K562 (cell line): ENCODE measurements around the gene PTGES3L. TPM values are rescaled to one million over a fixed set of nuclear protein-coding genes. Genes with fewer than 3 reads are reported as not detected.
A peak's percentile ranks its signal among the peaks of the same experiment; 100 is the strongest.

Experiments used
- ASH1L ChIP-seq: fragments of 450-650 bp; IDR thresholded peaks from 2 replicates; pipeline ENCODE4 v1.6.1; 2018; ENCODE audit warnings: borderline replicate concordance, mild to moderate bottlenecking, low read depth; ENCODE audit not compliant: partially characterized antibody
- CBX3 ChIP-seq, 2 experiments: IDR thresholded peaks; 1 replicate in 1 of 2; 2 replicates in 1 of 2; pipeline ENCODE4 v1.6.1; 2012; ENCODE audit warnings: inconsistent platforms in 2 of 2, low read length in 2 of 2, borderline replicate concordance in 1 of 2, control low read depth in 1 of 2
- HEY1 ChIP-seq: fragments of 250-450 bp; sonication (Bioruptor Pico); IDR thresholded peaks from 2 replicates; pipeline ENCODE4 v1.5.0; 2020; ENCODE audit warnings: mild to moderate bottlenecking, moderate library complexity, borderline replicate concordance
- RAD21 ChIP-seq, 2 experiments: fragments of 250-450 bp in 1 of 2; fragments of 450-650 bp in 1 of 2; sonication (Bioruptor Pico) in 1 of 2; formaldehyde crosslinking in 1 of 2; IDR thresholded peaks in 1 of 2; conservative IDR thresholded peaks in 1 of 2; 2 replicates each; pipeline versions ENCODE4 v1.4.0 to v1.8.0; 2020 to 2022; ENCODE audit warnings: mild to moderate bottlenecking in 2 of 2, moderate library complexity in 1 of 2
- ZNF316 ChIP-seq: fragments of 450-650 bp; IDR thresholded peaks from 2 replicates; pipeline ENCODE4 v1.6.1; 2016
- polyA plus RNA-seq, 8 experiments: library from polyadenylated mRNA; depleted of rRNA in 4 of 8; stranded (reverse) in 5 of 8; unstranded in 3 of 8; fragments of >200 nt; fragmentation: Nextera tagmentation in 2 of 8; fragmentation: Illumina TruSeq in 1 of 8; extraction: Ambion mirVana in 2 of 8; extraction: Trizol in 1 of 8; gene quantifications; 2 replicates each; pipeline versions ENCODE4 v1.2.1 to v1.2.3, GENCODE V29; 2011 to 2014; ENCODE audit warnings: inconsistent platforms in 1 of 8, missing spikeins in 1 of 8
- total RNA-seq, 7 experiments: library from RNA; depleted of rRNA in 6 of 7; stranded (reverse); fragments of >200 nt in 6 of 7; fragmentation: Illumina TruSeq in 2 of 7; extraction: Trizol in 2 of 7; gene quantifications; 2 replicates each; pipeline versions ENCODE4 v1.2.1 to v1.2.3, GENCODE V29; 2011 to 2021; ENCODE audit warnings: low replicate concordance in 1 of 7
- TF ChIP-seq, protein P1 (sequence below): fragments of 450-650 bp; IDR thresholded peaks from 2 replicates; pipeline ENCODE4 v1.6.1; 2016; ENCODE audit warnings: mild to moderate bottlenecking, moderate library complexity
- TF ChIP-seq, protein P2 (sequence below), 2 experiments: fragments of 150-350 bp in 1 of 2; IDR thresholded peaks; 2 replicates each; pipeline ENCODE4 v1.6.1; 2012 to 2016; ENCODE audit warnings: low read depth in 2 of 2, low read length in 2 of 2, mild to moderate bottlenecking in 1 of 2, moderate library complexity in 1 of 2
- TF ChIP-seq, protein P3 (sequence below), 3 experiments: IDR thresholded peaks in 2 of 3; conservative IDR thresholded peaks in 1 of 3; 2 replicates each; pipeline ENCODE4 v1.5.1; 2011 to 2012; ENCODE audit warnings: low read length in 3 of 3, mild to moderate bottlenecking in 3 of 3, control low read depth in 2 of 3, improper control_type of control experiment in 1 of 3, inconsistent platforms in 1 of 3, low read depth in 1 of 3, mixed read lengths in 1 of 3, moderate library complexity in 1 of 3; ENCODE audit not compliant: insufficient read depth in 2 of 3

PTGES3L gene
- total and polyA plus RNA-seq, 9 of the 15 experiments (the other 6 are each of a cell fraction or from before 2014, with no cell fraction given) = 6.0 to 16.0 (median 9.6) TPM

DNA sequence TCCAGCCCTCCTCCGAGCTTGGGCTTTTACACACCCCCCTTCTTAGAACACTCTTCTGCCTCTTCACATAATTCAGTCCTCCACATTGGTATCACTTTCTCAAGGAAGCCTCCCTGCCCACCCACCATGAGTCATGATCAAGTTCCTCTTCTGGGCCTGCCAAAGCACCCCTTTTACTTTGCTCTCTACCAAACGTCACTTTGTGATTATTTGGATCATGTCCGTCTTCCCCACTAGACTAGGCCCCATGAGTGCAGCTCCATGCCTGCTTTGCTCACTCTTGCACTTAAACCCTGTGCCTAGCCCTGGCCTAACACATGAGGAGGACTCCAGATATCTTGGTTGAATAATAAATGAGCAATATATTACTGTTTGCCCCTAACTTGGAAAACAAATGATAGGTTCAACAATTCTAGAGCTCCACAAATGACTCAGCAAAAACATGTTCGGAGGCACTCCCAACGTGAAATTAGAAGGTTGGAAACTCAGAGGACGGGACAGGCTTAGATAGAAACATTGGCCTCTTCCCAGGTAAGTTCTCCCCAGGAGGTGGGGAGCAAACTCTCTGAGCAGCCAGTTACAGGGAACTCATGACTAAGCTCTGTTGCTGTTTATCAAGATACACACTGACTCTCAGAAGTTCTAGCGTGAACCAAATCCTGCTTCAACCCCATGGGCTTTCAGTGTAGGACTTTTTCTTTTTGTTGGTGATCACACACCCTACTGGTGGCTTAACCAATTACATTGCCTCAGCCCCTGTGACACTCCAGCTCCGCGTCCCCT is 51.0 kb downstream of the PTGES3L start (continued):
- TF ChIP-seq, protein P1, sequence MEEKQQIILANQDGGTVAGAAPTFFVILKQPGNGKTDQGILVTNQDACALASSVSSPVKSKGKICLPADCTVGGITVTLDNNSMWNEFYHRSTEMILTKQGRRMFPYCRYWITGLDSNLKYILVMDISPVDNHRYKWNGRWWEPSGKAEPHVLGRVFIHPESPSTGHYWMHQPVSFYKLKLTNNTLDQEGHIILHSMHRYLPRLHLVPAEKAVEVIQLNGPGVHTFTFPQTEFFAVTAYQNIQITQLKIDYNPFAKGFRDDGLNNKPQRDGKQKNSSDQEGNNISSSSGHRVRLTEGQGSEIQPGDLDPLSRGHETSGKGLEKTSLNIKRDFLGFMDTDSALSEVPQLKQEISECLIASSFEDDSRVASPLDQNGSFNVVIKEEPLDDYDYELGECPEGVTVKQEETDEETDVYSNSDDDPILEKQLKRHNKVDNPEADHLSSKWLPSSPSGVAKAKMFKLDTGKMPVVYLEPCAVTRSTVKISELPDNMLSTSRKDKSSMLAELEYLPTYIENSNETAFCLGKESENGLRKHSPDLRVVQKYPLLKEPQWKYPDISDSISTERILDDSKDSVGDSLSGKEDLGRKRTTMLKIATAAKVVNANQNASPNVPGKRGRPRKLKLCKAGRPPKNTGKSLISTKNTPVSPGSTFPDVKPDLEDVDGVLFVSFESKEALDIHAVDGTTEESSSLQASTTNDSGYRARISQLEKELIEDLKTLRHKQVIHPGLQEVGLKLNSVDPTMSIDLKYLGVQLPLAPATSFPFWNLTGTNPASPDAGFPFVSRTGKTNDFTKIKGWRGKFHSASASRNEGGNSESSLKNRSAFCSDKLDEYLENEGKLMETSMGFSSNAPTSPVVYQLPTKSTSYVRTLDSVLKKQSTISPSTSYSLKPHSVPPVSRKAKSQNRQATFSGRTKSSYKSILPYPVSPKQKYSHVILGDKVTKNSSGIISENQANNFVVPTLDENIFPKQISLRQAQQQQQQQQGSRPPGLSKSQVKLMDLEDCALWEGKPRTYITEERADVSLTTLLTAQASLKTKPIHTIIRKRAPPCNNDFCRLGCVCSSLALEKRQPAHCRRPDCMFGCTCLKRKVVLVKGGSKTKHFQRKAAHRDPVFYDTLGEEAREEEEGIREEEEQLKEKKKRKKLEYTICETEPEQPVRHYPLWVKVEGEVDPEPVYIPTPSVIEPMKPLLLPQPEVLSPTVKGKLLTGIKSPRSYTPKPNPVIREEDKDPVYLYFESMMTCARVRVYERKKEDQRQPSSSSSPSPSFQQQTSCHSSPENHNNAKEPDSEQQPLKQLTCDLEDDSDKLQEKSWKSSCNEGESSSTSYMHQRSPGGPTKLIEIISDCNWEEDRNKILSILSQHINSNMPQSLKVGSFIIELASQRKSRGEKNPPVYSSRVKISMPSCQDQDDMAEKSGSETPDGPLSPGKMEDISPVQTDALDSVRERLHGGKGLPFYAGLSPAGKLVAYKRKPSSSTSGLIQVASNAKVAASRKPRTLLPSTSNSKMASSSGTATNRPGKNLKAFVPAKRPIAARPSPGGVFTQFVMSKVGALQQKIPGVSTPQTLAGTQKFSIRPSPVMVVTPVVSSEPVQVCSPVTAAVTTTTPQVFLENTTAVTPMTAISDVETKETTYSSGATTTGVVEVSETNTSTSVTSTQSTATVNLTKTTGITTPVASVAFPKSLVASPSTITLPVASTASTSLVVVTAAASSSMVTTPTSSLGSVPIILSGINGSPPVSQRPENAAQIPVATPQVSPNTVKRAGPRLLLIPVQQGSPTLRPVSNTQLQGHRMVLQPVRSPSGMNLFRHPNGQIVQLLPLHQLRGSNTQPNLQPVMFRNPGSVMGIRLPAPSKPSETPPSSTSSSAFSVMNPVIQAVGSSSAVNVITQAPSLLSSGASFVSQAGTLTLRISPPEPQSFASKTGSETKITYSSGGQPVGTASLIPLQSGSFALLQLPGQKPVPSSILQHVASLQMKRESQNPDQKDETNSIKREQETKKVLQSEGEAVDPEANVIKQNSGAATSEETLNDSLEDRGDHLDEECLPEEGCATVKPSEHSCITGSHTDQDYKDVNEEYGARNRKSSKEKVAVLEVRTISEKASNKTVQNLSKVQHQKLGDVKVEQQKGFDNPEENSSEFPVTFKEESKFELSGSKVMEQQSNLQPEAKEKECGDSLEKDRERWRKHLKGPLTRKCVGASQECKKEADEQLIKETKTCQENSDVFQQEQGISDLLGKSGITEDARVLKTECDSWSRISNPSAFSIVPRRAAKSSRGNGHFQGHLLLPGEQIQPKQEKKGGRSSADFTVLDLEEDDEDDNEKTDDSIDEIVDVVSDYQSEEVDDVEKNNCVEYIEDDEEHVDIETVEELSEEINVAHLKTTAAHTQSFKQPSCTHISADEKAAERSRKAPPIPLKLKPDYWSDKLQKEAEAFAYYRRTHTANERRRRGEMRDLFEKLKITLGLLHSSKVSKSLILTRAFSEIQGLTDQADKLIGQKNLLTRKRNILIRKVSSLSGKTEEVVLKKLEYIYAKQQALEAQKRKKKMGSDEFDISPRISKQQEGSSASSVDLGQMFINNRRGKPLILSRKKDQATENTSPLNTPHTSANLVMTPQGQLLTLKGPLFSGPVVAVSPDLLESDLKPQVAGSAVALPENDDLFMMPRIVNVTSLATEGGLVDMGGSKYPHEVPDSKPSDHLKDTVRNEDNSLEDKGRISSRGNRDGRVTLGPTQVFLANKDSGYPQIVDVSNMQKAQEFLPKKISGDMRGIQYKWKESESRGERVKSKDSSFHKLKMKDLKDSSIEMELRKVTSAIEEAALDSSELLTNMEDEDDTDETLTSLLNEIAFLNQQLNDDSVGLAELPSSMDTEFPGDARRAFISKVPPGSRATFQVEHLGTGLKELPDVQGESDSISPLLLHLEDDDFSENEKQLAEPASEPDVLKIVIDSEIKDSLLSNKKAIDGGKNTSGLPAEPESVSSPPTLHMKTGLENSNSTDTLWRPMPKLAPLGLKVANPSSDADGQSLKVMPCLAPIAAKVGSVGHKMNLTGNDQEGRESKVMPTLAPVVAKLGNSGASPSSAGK = peak; percentile 62; the same call in 1 of the 2 replicates
- TF ChIP-seq CBX3 (IDR thresholded peaks at IDR 0.05; ENCODE audit: borderline replicate concordance in 1 of 2, low read length in 2 of 2) (peak in 1 of 2 experiments; percentile 60; a peak in 1 of 3 replicates), RAD21 (CRISPR knock-in tag; conservative IDR thresholded peaks at IDR 0.05 in 1 of 2, IDR thresholded peaks at IDR 0.05 in 1 of 2) (peak; percentile 75 to 84), ASH1L (peak; percentile 18), HEY1 (CRISPR knock-in tag) (no peak), ZNF316 (peak; percentile 97)
- TF ChIP-seq, protein P2, sequence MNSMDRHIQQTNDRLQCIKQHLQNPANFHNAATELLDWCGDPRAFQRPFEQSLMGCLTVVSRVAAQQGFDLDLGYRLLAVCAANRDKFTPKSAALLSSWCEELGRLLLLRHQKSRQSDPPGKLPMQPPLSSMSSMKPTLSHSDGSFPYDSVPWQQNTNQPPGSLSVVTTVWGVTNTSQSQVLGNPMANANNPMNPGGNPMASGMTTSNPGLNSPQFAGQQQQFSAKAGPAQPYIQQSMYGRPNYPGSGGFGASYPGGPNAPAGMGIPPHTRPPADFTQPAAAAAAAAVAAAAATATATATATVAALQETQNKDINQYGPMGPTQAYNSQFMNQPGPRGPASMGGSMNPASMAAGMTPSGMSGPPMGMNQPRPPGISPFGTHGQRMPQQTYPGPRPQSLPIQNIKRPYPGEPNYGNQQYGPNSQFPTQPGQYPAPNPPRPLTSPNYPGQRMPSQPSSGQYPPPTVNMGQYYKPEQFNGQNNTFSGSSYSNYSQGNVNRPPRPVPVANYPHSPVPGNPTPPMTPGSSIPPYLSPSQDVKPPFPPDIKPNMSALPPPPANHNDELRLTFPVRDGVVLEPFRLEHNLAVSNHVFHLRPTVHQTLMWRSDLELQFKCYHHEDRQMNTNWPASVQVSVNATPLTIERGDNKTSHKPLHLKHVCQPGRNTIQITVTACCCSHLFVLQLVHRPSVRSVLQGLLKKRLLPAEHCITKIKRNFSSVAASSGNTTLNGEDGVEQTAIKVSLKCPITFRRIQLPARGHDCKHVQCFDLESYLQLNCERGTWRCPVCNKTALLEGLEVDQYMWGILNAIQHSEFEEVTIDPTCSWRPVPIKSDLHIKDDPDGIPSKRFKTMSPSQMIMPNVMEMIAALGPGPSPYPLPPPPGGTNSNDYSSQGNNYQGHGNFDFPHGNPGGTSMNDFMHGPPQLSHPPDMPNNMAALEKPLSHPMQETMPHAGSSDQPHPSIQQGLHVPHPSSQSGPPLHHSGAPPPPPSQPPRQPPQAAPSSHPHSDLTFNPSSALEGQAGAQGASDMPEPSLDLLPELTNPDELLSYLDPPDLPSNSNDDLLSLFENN (IDR thresholded peaks at IDR 0.05; ENCODE audit: low read depth in 2 of 2, low read length in 2 of 2) = no peak
- TF ChIP-seq, protein P3, sequence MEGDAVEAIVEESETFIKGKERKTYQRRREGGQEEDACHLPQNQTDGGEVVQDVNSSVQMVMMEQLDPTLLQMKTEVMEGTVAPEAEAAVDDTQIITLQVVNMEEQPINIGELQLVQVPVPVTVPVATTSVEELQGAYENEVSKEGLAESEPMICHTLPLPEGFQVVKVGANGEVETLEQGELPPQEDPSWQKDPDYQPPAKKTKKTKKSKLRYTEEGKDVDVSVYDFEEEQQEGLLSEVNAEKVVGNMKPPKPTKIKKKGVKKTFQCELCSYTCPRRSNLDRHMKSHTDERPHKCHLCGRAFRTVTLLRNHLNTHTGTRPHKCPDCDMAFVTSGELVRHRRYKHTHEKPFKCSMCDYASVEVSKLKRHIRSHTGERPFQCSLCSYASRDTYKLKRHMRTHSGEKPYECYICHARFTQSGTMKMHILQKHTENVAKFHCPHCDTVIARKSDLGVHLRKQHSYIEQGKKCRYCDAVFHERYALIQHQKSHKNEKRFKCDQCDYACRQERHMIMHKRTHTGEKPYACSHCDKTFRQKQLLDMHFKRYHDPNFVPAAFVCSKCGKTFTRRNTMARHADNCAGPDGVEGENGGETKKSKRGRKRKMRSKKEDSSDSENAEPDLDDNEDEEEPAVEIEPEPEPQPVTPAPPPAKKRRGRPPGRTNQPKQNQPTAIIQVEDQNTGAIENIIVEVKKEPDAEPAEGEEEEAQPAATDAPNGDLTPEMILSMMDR (IDR thresholded peaks at IDR 0.05 in 2 of 3, conservative IDR thresholded peaks at IDR 0.05 in 1 of 3; ENCODE audit: insufficient read depth in 2 of 3, low read depth in 1 of 3, low read length in 3 of 3) = peak; percentile 75 to 87 (median 84)
